PFSK-1 (cell line): ENCODE measurements around the gene PEX1.

Source experiments
- FOXP2 ChIP-seq: optimal IDR thresholded peaks from 2 replicates; pipeline ENCODE3; 2011; ENCODE audit warnings: borderline replicate concordance, control low read depth, inconsistent platforms; ENCODE audit not compliant: insufficient read depth; ENCODE audit errors: extremely low read length, extremely low read depth
- POLR2AphosphoS5 ChIP-seq: IDR thresholded peaks from 2 replicates; pipeline ENCODE4 v1.6.1; 2012; ENCODE audit warnings: low read depth, mild to moderate bottlenecking, control low read depth, low read length, moderate library complexity
- REST ChIP-seq, 2 experiments: IDR thresholded peaks; 2 replicates each; pipeline versions ENCODE4 v1.6.1 to v1.8.0; 2011 to 2012; ENCODE audit warnings: low read depth in 2 of 2, low read length in 2 of 2, control low read depth in 1 of 2, inconsistent platforms in 1 of 2, mild to moderate bottlenecking in 1 of 2, moderate library complexity in 1 of 2; ENCODE audit not compliant: insufficient read depth in 1 of 2
- SIN3A ChIP-seq: IDR thresholded peaks from 2 replicates; pipeline ENCODE4 v1.6.1; 2012; ENCODE audit warnings: mild to moderate bottlenecking, low read length, moderate library complexity, borderline replicate concordance; ENCODE audit not compliant: insufficient read depth
- TAF1 ChIP-seq: IDR thresholded peaks from 2 replicates; pipeline ENCODE4 v1.6.1; 2012; ENCODE audit warnings: low read length, control low read depth, borderline replicate concordance; ENCODE audit not compliant: insufficient read depth

PEX1 gene

DNA sequence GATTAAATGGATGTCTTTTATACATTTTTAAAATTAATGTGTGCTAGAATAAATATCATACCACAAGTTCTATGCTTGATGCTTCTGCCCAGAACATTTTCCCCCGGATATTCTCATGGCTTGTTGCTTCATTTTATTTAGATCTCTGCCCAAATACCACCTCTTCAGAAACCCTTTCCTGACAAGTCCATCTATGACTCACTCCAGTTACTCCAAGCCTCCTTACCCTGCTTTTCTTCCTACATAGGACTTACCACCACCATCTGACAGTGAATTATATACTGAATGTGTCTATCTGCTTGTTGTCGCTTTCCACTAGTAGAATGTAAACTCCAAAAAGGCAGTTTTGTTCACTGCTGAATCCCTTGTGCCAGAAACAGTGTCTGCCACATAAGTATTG is 31.4 kb downstream of the PEX1 start:
- TF ChIP-seq TAF1: no peak
- TF ChIP-seq SIN3A: no peak
- no peak for TF ChIP-seq FOXP2
- no peak for TF ChIP-seq REST (IDR thresholded peaks at IDR 0.05; ENCODE audit: insufficient read depth in 1 of 2, low read depth in 2 of 2, low read length in 2 of 2)
- no peak for TF ChIP-seq POLR2AphosphoS5

DNA sequence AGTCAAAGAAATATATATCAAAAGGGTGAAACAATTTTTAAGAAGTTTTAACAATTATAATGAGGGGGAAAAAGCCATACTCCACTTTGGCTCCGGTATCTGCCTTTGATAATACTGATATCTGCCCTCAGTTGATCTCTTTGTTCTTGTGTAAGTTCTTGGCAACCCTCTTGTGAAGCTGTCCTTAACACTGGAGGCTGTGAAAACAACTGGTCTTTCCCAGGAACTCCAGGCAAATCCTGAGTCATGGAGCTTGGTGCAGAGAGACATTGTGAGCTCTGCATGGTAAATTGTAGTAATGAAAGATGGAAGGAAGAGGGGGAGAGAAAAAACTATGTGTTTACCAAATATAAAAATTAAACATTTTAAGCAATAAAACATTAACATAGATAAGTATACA is 38.7 kb downstream of the PEX1 start:
- no peak for TF ChIP-seq FOXP2

GRCh38 chr7:92487804-92488203 is 40.5 kb downstream of the PEX1 start:
- TF ChIP-seq REST (IDR thresholded peaks at IDR 0.05; ENCODE audit: insufficient read depth in 1 of 2, low read depth in 2 of 2, low read length in 2 of 2): no peak
- TF ChIP-seq POLR2AphosphoS5: no peak
- TF ChIP-seq FOXP2: no peak
- no peak for TF ChIP-seq SIN3A
- no peak for TF ChIP-seq TAF1

DNA sequence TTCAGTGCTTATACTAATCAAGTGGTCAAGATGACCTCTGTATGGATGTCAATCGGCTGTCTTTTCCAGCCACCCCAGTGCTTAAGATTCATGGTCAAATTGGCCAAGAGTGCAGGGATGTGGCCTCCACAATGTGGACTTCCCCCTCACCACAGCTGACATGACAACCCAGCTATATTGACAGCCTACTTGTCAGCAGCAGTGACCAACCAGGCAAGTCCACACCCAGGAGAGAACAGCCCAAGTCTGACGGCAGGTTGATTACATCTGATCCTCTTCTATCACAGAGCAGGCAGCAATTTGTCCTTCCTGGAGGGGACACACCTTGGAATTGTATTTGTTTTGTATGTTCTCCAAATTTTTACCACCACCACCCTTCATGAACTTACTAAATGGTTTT is 42.3 kb downstream of the PEX1 start:
- TF ChIP-seq SIN3A (no peak), FOXP2 (no peak), TAF1 (no peak), POLR2AphosphoS5 (no peak), REST (IDR thresholded peaks at IDR 0.05; ENCODE audit: insufficient read depth in 1 of 2, low read depth in 2 of 2, low read length in 2 of 2) (no peak)

GRCh38 chr7:92485267-92485892 is 42.9 kb downstream of the PEX1 start:
- TF ChIP-seq FOXP2 (no peak), POLR2AphosphoS5 (no peak), REST (IDR thresholded peaks at IDR 0.05; ENCODE audit: insufficient read depth in 1 of 2, low read depth in 2 of 2, low read length in 2 of 2) (no peak), TAF1 (no peak), SIN3A (no peak)
